ENCODE measurements around the gene PRICKLE1.

PRICKLE1 gene

DNA sequence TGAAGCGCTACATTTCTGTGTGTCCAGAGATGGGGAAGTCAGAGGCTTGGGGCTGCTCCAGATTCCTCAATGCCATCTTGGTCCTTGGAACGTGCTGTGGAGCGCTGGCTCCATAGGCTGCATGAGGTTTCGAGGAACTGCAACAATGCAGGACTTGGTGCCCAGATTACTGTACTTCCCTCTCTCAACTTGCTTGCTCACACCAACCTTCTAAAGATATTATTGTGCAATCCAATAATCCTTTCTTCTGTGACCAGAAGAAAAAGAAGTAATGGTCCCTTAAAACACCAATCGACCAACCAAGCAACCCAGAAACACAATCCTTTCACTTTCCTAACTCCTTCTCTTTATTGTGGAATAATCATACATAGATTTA is 3.7 kb downstream of the PRICKLE1 start:
- no peak for TF ChIP-seq JUND (IDR thresholded peaks at IDR 0.05; ENCODE audit: low read depth)
- in situ Hi-C loops (cut with HindIII; ENCODE audit: low pct_unique_long_range_greater_than_20kb, low sequenced_read_pairs) = no loop called here
- no peak for DNase-seq (ENCODE audit: low read depth in 1 of 2, low spot score in 1 of 2)

DNA sequence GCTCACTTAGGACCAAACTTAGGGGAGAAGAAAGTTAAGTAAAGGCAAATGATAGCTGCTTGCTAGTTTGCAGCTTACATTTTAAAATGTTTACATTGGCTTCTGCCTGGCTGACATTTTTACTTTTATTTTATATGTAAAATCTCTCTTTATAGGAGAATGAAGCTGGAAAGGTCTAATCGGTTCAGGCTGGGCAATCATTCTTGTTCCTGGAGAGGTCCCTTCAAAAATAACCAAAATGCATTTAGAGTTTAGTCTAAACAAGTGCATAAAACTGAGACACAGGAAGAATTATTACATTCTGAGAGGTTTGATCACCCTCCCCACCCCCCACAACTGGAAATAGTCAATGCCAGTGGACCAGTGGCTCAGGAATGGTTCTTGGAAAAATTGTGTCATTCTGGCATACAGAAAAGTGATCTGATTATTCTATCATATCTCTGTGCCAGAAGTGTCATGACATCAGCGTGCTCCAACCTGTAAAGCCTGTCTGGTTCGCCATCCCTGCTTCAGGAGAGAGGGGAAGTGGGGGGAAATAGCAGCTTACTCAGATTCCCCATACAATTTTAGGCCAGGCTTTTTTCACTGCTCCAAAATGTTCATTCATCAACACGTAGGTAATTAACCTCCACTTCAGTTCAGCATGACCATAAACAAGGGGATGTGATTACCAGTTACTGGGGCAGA is 4.2 kb downstream of the PRICKLE1 start:
- in situ Hi-C loops (cut with HindIII; ENCODE audit: low pct_unique_long_range_greater_than_20kb, low sequenced_read_pairs) = no loop called here
- DNase-seq (ENCODE audit: low read depth in 1 of 2, low spot score in 1 of 2) = no peak
- no peak for TF ChIP-seq JUND (IDR thresholded peaks at IDR 0.05; ENCODE audit: low read depth)

DNA sequence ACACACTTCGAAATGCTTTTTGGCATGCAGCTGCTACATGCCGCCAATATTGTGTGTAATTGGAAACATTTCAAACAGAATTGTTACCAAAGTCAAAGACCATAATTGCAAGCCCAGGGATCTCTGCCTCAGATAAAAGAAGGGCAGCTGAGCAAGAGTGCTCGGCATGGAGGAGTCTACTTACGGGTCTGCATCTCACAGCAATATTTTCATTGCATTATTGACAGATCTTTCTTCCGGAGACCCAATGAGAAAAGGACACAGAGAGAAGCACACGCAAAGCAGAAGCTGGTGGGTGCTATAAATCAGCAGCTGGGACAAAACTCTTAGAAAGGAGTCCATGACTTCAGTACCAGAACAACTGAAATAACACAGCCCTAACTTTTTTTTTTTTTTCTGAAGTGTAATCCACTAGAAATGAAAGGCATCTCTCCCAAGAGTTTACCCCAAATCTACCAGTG is 4.9 kb downstream of the PRICKLE1 start:
- no peak for TF ChIP-seq JUND (IDR thresholded peaks at IDR 0.05; ENCODE audit: low read depth)
- in situ Hi-C loops (cut with HindIII; ENCODE audit: low pct_unique_long_range_greater_than_20kb, low sequenced_read_pairs) = no loop called here
- DNase-seq (ENCODE audit: low read depth in 1 of 2, low spot score in 1 of 2) = no peak

DNA sequence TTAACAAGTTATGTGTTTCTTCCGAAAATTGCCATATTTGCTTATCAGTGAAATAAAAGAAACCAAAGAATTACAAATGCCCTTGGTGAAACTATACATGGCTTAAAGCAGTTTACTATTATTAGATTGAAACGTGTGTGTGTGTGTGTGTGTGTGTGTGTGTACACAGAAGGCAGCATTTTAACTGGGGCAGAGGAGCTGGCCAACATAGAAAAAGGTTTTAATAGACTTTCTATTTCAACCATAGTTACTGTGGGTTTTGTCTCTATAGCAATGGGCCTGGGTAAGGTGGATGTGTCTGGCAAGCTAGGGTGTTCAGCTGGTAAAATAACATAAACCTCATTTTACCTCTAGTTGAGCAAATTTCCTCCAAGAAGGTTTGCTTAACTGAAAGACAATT is 6.5 kb downstream of the PRICKLE1 start:
- TF ChIP-seq JUND (IDR thresholded peaks at IDR 0.05; ENCODE audit: low read depth) = no peak
- no peak for DNase-seq (ENCODE audit: low read depth in 1 of 2, low spot score in 1 of 2)
- in situ Hi-C loops (cut with HindIII; ENCODE audit: low pct_unique_long_range_greater_than_20kb, low sequenced_read_pairs) = no loop called here

DNA sequence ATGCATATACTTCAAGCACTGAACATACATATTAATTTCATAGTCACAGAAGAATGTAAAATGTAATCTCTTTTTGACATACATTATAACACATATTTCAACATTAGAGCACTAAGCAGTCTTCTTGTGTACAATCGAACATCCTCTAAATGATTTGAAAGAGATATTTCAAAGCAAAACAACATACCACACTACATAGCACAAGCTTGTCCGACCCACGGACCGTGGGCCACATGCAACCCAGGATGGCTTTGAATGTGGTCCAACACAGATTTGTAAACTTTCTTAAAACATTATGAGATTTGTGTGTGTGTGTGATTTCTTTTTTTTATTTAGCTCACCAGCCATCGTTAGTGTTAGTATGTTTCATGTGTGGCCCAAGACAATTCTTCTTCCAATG is 7.0 kb downstream of the PRICKLE1 start:
- no peak for DNase-seq (ENCODE audit: low read depth in 1 of 2, low spot score in 1 of 2)
- TF ChIP-seq JUND (IDR thresholded peaks at IDR 0.05; ENCODE audit: low read depth) = no peak
- in situ Hi-C loops (cut with HindIII; ENCODE audit: low pct_unique_long_range_greater_than_20kb, low sequenced_read_pairs) = no loop called here

DNA sequence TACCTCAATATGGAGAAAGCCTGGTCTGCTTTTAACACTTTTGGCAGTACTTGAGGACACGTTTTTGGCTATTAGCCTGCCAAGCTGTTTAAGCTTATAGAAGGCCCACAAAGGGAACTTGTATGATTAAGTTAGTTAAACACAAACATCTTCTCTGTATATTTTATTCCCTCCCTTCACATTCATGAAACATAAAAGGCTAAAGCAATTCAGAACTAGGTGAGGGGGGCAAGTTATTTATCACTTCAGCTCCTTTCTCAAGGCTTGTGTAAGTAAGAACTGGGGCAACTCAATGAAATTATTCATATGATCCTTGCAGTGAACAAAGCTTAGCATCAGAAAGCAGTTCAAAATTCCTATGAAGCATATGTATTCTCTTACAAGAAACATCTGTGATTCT is 7.5 kb downstream of the PRICKLE1 start:
- DNase-seq (ENCODE audit: low read depth in 1 of 2, low spot score in 1 of 2) = no peak
- in situ Hi-C loops (cut with HindIII; ENCODE audit: low pct_unique_long_range_greater_than_20kb, low sequenced_read_pairs) = no loop called here
- no peak for TF ChIP-seq JUND (IDR thresholded peaks at IDR 0.05; ENCODE audit: low read depth)

DNA sequence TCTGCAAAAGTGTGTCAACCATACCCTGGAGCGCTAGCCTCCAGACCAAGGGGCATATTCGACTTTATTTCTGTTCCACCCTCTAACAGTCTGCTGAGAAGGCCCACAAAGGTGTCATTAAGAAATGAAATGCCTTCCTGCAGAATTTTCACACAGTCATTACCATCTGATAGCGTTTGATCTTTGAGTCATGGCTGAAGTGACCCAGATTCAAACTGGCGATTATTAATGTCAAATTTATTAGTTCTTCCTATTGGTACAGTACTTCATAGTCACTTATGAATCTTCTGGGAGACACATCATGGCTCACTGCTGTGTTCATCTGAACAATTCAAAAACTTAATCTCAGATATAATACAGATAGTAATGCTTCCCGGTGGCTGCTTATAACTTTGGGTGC is 13.2 kb downstream of the PRICKLE1 start:
- in situ Hi-C loops (cut with HindIII; ENCODE audit: low pct_unique_long_range_greater_than_20kb, low sequenced_read_pairs) = no loop called here
- no peak for DNase-seq (ENCODE audit: low read depth in 1 of 2, low spot score in 1 of 2)
- no peak for TF ChIP-seq JUND (IDR thresholded peaks at IDR 0.05; ENCODE audit: low read depth)

GRCh38 chr12:42575717-42576116 is 13.8 kb downstream of the PRICKLE1 start:
- no peak for DNase-seq (ENCODE audit: low read depth in 1 of 2, low spot score in 1 of 2)
- TF ChIP-seq JUND (IDR thresholded peaks at IDR 0.05; ENCODE audit: low read depth) = no peak
- in situ Hi-C loops (cut with HindIII; ENCODE audit: low pct_unique_long_range_greater_than_20kb, low sequenced_read_pairs) = no loop called here

GRCh38 chr12:42574851-42575266 is 14.7 kb downstream of the PRICKLE1 start:
- in situ Hi-C loops (cut with HindIII; ENCODE audit: low pct_unique_long_range_greater_than_20kb, low sequenced_read_pairs) = no loop called here
- DNase-seq (ENCODE audit: low read depth in 1 of 2, low spot score in 1 of 2) = peak; percentile 41 to 72

GRCh38 chr12:42571327-42572009 is 18.1 kb downstream of the PRICKLE1 start:
- DNase-seq (ENCODE audit: low read depth in 1 of 2, low spot score in 1 of 2) = no peak
- TF ChIP-seq JUND (IDR thresholded peaks at IDR 0.05; ENCODE audit: low read depth) = no peak
- in situ Hi-C loops (cut with HindIII; ENCODE audit: low pct_unique_long_range_greater_than_20kb, low sequenced_read_pairs) = no loop called here

More at GRCh38 chr12:42574851-42575266, 14.7 kb downstream of the PRICKLE1 start:
- TF ChIP-seq JUND (IDR thresholded peaks at IDR 0.05; ENCODE audit: low read depth) = peak; percentile 21; the same call in 1 of the 2 replicates

GRCh38 chr12:42570076-42570475 is 19.5 kb downstream of the PRICKLE1 start:
- in situ Hi-C loops (cut with HindIII; ENCODE audit: low pct_unique_long_range_greater_than_20kb, low sequenced_read_pairs) = no loop called here

DNA sequence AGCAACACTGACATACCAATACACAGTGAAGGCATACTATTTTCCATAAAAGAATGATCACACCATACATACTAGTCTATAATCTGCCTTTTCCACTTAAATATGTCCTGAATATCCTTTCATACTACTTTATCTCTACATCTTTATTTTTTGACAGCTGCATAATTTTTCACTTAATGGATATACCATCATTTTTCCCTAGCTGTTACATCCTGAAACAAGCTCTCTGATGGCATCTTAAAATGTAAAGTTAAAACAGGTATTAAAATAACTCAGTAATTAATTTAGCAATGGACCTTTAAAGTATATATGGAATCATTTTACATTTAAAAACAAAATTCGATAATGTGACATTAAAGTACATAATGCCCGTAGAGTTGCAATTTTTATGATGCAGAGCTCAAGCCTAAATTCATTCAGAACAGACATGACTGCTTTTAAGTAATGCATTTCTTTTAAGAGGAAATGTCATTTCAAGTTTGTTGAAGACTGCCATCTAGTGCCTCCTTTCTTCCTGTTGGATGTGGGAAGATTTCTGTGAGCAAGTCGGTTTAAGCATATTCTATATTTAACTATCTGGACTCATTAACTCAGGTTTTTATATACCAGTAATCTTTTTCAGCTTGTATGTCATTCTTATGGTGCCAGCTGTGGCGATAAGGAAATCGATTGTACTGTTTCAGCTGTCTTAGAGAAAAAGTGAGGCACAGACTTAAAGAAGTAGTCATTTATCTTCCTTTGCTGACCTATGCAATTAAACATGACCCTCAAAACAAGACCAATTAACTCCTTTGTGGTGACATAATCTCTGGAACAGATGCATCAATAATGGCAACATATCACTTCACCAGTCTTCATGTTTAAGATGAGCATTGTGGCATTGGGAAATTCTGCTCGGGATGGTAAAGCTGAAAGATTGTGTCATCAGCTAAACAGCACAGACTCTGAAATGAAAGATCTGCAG is 20.3 kb downstream of the PRICKLE1 start:
- peak in 1 of 2 experiments; percentile 76 for DNase-seq (ENCODE audit: low read depth in 1 of 2, low spot score in 1 of 2)
- TF ChIP-seq JUND (IDR thresholded peaks at IDR 0.05; ENCODE audit: low read depth) = no peak
- in situ Hi-C loops (cut with HindIII; ENCODE audit: low pct_unique_long_range_greater_than_20kb, low sequenced_read_pairs) = no loop called here

More at GRCh38 chr12:42570076-42570475, 19.5 kb downstream of the PRICKLE1 start:
- TF ChIP-seq JUND (IDR thresholded peaks at IDR 0.05; ENCODE audit: low read depth) = no peak
- no peak for DNase-seq (ENCODE audit: low read depth in 1 of 2, low spot score in 1 of 2)

Data from T47D (cell line).